K562 (cell line): Measurements from ENCODE around the gene MFSD11. TPM values are rescaled to one million over a fixed set of nuclear protein-coding genes. Genes with fewer than 3 reads are reported as not detected.

ENCODE experiments used
- ARID2 ChIP-seq: fragments of 450-650 bp; IDR thresholded peaks from 2 replicates; pipeline ENCODE4 v1.6.1; 2017; ENCODE audit warnings: antibody characterized with exemption, mild to moderate bottlenecking
- ATF7 ChIP-seq: fragments of 450-650 bp; IDR thresholded peaks from 2 replicates; pipeline ENCODE4 v1.7.1; 2014; ENCODE audit warnings: mild to moderate bottlenecking, moderate library complexity
- DNMT1 ChIP-seq: fragments of 450-650 bp; IDR thresholded peaks from 2 replicates; pipeline ENCODE4 v1.6.1; 2016; ENCODE audit warnings: antibody characterized with exemption, mild to moderate bottlenecking
- EHMT2 ChIP-seq: fragments of 450-650 bp; IDR thresholded peaks from 2 replicates; pipeline ENCODE4 v1.6.1; 2018; ENCODE audit warnings: antibody characterized with exemption
- FOSL1 ChIP-seq: fragments of 200-800 bp; sonication (Bioruptor generic); conservative IDR thresholded peaks from 2 replicates; pipeline ENCODE4 v1.6.1; 2016; ENCODE audit warnings: missing genetic modification characterization, missing compliant biosample characterization
- HDAC3 ChIP-seq: fragments of 450-650 bp; IDR thresholded peaks from 2 replicates; pipeline ENCODE4 v1.6.1; 2018; ENCODE audit warnings: borderline replicate concordance, mild to moderate bottlenecking, moderate library complexity; ENCODE audit not compliant: partially characterized antibody
- HLTF ChIP-seq: fragments of 450-650 bp; IDR thresholded peaks from 2 replicates; pipeline ENCODE4 v1.6.1; 2016
- PPARD ChIP-seq: fragments of 250-450 bp; sonication (Bioruptor Pico); IDR thresholded peaks from 2 replicates; pipeline ENCODE4 v1.8.0; 2022; ENCODE audit warnings: inconsistent platforms, mild to moderate bottlenecking, moderate library complexity
- RBFOX2 ChIP-seq: fragments of 200-400 bp; formaldehyde crosslinking; IDR thresholded peaks from 2 replicates; pipeline ENCODE4 v1.6.1; 2017; ENCODE audit warnings: low read depth, mild to moderate bottlenecking, low read length, moderate library complexity
- SAFB ChIP-seq: fragments of 200-400 bp; formaldehyde crosslinking; IDR thresholded peaks from 2 replicates; pipeline ENCODE4 v1.6.1; 2017; ENCODE audit warnings: low read depth, low read length, borderline replicate concordance
- SIN3A ChIP-seq, 2 experiments: fragments of 150-350 bp in 1 of 2; IDR thresholded peaks; 2 replicates each; pipeline ENCODE4 v1.6.1; 2011 to 2016; ENCODE audit warnings: borderline replicate concordance in 2 of 2, low read depth in 2 of 2, low read length in 2 of 2, mild to moderate bottlenecking in 2 of 2, moderate library complexity in 2 of 2; ENCODE audit not compliant: control insufficient read depth in 1 of 2
- SMARCA5 ChIP-seq: fragments of 450-650 bp; IDR thresholded peaks from 2 replicates; pipeline ENCODE4 v1.6.1; 2016
- ZFPM2 ChIP-seq: fragments of 250-450 bp; sonication (Bioruptor Pico); IDR thresholded peaks from 2 replicates; pipeline ENCODE4 v1.5.1; 2022; ENCODE audit warnings: mild to moderate bottlenecking
- ZNF408 ChIP-seq: fragments of 250-450 bp; sonication (Bioruptor Pico); IDR thresholded peaks from 2 replicates; pipeline ENCODE4 v1.4.0; 2020; ENCODE audit warnings: low read depth, mild to moderate bottlenecking, moderate library complexity
- ZNF436 ChIP-seq: fragments of 250-450, 450-650 bp; sonication (Bioruptor Pico); formaldehyde crosslinking; IDR thresholded peaks from 2 replicates; pipeline ENCODE4 v1.7.0; 2020; ENCODE audit warnings: mild to moderate bottlenecking
- ZNF696 ChIP-seq: fragments of 250-450 bp; sonication (Bioruptor Pico); conservative IDR thresholded peaks from 2 replicates; pipeline ENCODE4 v1.4.0; 2020; ENCODE audit warnings: mild to moderate bottlenecking, moderate library complexity
- polyA plus RNA-seq, 8 experiments: library from polyadenylated mRNA; depleted of rRNA in 4 of 8; stranded (reverse) in 5 of 8; unstranded in 3 of 8; fragments of >200 nt; fragmentation: Nextera tagmentation in 2 of 8; fragmentation: Illumina TruSeq in 1 of 8; extraction: Ambion mirVana in 2 of 8; extraction: Trizol in 1 of 8; gene quantifications; 2 replicates each; pipeline versions ENCODE4 v1.2.1 to v1.2.3, GENCODE V29; 2011 to 2014; ENCODE audit warnings: inconsistent platforms in 1 of 8, missing spikeins in 1 of 8
- total RNA-seq, 7 experiments: library from RNA; depleted of rRNA in 6 of 7; stranded (reverse); fragments of >200 nt in 6 of 7; fragmentation: Illumina TruSeq in 2 of 7; extraction: Trizol in 2 of 7; gene quantifications; 2 replicates each; pipeline versions ENCODE4 v1.2.1 to v1.2.3, GENCODE V29; 2011 to 2021; ENCODE audit warnings: low replicate concordance in 1 of 7
- TF ChIP-seq, protein P1 (sequence below): fragments of 250-450 bp; sonication (Bioruptor Pico); IDR thresholded peaks from 2 replicates; pipeline ENCODE4 v1.5.0; 2020; ENCODE audit warnings: mild to moderate bottlenecking, borderline replicate concordance
- TF ChIP-seq, protein P2 (sequence below): fragments of 250-450 bp; sonication (Bioruptor Pico); IDR thresholded peaks from 2 replicates; pipeline ENCODE4 v1.4.0; 2020; ENCODE audit warnings: mild to moderate bottlenecking, moderate library complexity, borderline replicate concordance
- TF ChIP-seq, protein P3 (sequence below): fragments of 250-450 bp; sonication (Bioruptor Pico); IDR thresholded peaks from 2 replicates; pipeline ENCODE4 v1.5.0; 2021
- TF ChIP-seq, protein P4 (sequence below): fragments of 450-650 bp; formaldehyde crosslinking; IDR thresholded peaks from 2 replicates; pipeline ENCODE4 v1.4.0; 2022; ENCODE audit warnings: mild to moderate bottlenecking, moderate library complexity
- TF ChIP-seq, protein P5 (sequence below): IDR thresholded peaks from 2 replicates; pipeline ENCODE4 v1.6.1; 2016; ENCODE audit warnings: missing genetic modification characterization, missing compliant biosample characterization

MFSD11 gene
- total and polyA plus RNA-seq, 9 of the 15 experiments (the other 6 are each of a cell fraction or from before 2014, with no cell fraction given): 14.4 to 24.5 (median 19.9) TPM

DNA sequence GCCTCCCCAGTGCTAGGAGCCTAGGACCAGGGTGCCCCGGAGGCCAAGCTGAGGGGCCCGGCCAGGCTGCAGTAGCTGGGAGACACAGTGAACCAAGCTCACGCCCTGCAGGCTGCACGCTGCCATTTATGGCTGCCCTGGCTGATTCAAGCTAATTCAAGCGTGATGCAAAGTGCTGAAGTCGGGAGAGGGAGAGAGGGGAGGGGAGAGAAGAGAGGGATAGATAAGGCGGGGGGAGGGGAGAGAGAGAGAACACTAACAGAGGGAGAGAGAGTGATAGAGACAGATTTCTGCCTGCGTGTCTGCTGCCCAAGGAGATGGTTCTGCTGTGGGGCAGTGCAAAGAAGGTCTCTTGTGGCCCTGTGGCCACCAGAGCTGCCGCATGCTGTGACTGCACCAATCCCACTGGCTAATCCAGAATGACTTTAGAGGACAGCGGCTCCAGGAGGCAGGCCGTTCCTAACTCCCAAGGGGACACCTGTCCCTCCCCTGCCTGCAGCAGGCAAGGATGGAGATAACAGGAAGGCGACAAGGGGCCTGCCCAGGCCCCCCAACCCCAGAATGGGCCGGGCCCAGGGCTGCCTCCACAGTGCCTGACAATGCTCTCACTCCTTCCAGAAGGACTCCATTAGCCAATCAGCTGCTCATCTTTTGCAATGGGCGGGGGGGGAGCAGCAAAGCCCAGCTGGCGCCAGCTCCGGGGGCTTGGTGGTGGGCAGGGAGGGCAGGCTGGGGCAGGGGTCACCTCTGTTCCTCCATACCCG, 40.0 kb upstream of the MFSD11 start (continued):
- TF ChIP-seq SAFB (no peak), ZNF436 (no peak), EHMT2 (peak; percentile 59), ARID2 (no peak), ZNF408 (CRISPR knock-in tag) (no peak), ZNF696 (no peak), HLTF (peak; percentile 93; the same call in 1 of the 2 replicates), FOSL1 (tag) (no peak), PPARD (no peak), SIN3A (IDR thresholded peaks at IDR 0.05; ENCODE audit: borderline replicate concordance in 2 of 2, control insufficient read depth in 1 of 2, low read depth in 2 of 2, low read length in 2 of 2) (no peak), ATF7 (peak; percentile 31; the same call in 1 of the 2 replicates), HDAC3 (no peak), ZFPM2 (no peak), SMARCA5 (no peak; the same call in 1 of the 2 replicates), DNMT1 (no peak), RBFOX2 (peak; percentile 81)
- TF ChIP-seq, protein P1, sequence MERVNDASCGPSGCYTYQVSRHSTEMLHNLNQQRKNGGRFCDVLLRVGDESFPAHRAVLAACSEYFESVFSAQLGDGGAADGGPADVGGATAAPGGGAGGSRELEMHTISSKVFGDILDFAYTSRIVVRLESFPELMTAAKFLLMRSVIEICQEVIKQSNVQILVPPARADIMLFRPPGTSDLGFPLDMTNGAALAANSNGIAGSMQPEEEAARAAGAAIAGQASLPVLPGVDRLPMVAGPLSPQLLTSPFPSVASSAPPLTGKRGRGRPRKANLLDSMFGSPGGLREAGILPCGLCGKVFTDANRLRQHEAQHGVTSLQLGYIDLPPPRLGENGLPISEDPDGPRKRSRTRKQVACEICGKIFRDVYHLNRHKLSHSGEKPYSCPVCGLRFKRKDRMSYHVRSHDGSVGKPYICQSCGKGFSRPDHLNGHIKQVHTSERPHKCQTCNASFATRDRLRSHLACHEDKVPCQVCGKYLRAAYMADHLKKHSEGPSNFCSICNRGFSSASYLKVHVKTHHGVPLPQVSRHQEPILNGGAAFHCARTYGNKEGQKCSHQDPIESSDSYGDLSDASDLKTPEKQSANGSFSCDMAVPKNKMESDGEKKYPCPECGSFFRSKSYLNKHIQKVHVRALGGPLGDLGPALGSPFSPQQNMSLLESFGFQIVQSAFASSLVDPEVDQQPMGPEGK (CRISPR knock-in tag): no peak
- TF ChIP-seq, protein P2, sequence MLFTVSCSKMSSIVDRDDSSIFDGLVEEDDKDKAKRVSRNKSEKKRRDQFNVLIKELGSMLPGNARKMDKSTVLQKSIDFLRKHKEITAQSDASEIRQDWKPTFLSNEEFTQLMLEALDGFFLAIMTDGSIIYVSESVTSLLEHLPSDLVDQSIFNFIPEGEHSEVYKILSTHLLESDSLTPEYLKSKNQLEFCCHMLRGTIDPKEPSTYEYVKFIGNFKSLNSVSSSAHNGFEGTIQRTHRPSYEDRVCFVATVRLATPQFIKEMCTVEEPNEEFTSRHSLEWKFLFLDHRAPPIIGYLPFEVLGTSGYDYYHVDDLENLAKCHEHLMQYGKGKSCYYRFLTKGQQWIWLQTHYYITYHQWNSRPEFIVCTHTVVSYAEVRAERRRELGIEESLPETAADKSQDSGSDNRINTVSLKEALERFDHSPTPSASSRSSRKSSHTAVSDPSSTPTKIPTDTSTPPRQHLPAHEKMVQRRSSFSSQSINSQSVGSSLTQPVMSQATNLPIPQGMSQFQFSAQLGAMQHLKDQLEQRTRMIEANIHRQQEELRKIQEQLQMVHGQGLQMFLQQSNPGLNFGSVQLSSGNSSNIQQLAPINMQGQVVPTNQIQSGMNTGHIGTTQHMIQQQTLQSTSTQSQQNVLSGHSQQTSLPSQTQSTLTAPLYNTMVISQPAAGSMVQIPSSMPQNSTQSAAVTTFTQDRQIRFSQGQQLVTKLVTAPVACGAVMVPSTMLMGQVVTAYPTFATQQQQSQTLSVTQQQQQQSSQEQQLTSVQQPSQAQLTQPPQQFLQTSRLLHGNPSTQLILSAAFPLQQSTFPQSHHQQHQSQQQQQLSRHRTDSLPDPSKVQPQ (CRISPR knock-in tag): no peak
- TF ChIP-seq, protein P3, sequence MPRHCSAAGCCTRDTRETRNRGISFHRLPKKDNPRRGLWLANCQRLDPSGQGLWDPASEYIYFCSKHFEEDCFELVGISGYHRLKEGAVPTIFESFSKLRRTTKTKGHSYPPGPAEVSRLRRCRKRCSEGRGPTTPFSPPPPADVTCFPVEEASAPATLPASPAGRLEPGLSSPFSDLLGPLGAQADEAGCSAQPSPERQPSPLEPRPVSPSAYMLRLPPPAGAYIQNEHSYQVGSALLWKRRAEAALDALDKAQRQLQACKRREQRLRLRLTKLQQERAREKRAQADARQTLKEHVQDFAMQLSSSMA: no peak
- TF ChIP-seq, protein P4, sequence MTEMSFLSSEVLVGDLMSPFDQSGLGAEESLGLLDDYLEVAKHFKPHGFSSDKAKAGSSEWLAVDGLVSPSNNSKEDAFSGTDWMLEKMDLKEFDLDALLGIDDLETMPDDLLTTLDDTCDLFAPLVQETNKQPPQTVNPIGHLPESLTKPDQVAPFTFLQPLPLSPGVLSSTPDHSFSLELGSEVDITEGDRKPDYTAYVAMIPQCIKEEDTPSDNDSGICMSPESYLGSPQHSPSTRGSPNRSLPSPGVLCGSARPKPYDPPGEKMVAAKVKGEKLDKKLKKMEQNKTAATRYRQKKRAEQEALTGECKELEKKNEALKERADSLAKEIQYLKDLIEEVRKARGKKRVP (CRISPR knock-in tag): peak; percentile 71
- TF ChIP-seq, protein P5, sequence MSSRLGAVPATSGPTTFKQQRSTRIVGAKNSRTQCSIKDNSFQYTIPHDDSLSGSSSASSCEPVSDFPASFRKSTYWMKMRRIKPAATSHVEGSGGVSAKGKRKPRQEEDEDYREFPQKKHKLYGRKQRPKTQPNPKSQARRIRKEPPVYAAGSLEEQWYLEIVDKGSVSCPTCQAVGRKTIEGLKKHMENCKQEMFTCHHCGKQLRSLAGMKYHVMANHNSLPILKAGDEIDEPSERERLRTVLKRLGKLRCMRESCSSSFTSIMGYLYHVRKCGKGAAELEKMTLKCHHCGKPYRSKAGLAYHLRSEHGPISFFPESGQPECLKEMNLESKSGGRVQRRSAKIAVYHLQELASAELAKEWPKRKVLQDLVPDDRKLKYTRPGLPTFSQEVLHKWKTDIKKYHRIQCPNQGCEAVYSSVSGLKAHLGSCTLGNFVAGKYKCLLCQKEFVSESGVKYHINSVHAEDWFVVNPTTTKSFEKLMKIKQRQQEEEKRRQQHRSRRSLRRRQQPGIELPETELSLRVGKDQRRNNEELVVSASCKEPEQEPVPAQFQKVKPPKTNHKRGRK: no peak
